Kidney (tissue), 14 donors: Measurements from ENCODE around the gene MSI1. TPM values are rescaled to one million over a fixed set of nuclear protein-coding genes. Genes with fewer than 3 reads are reported as not detected.

Experiments
- DNase-seq, 5 donors: peaks; one replicate each; pipeline ENCODE4 v3.0.0-alpha.2; 2013 to 2020
- FAIRE-seq: peaks from 2 replicates; lab custom pipeline; 2012; peaks lifted over from hg19 to GRCh38; lab: Jason Lieb, UNC
- H3K27ac ChIP-seq, 2 donors: one replicate each; pipeline ENCODE4 v1.7.0; 2013; ENCODE audit warnings: low read depth in 2 of 2, low read length in 2 of 2, inconsistent platforms in 1 of 2
- H3K27me3 ChIP-seq: one replicate; pipeline ENCODE4 v1.7.1; 2013; ENCODE audit warnings: low read length, inconsistent platforms; ENCODE audit not compliant: control insufficient read depth, insufficient read depth
- H3K36me3 ChIP-seq, 3 donors: one replicate each; pipeline versions ENCODE4 v1.7.0 to v1.7.1; 2013; ENCODE audit warnings: low read length in 3 of 3, control low read depth in 1 of 3, inconsistent platforms in 1 of 3; ENCODE audit not compliant: insufficient read depth in 3 of 3, control insufficient read depth in 2 of 3
- H3K4me1 ChIP-seq, 3 donors: one replicate each; pipeline versions ENCODE4 v1.7.0 to v1.7.1; 2013; ENCODE audit warnings: low read length in 3 of 3, inconsistent platforms in 1 of 3, low read depth in 1 of 3; ENCODE audit not compliant: control insufficient read depth in 2 of 3, insufficient read depth in 2 of 3
- H3K4me3 ChIP-seq, 3 donors: one replicate each; pipeline versions ENCODE4 v1.7.0 to v1.8.1; 2013; ENCODE audit warnings: low read length in 3 of 3, control low read depth in 1 of 3, inconsistent platforms in 1 of 3
- H3K9ac ChIP-seq, 3 donors: one replicate each; pipeline versions ENCODE4 v1.7.0 to v1.7.1; 2013; ENCODE audit warnings: low read length in 3 of 3, control low read depth in 1 of 3, inconsistent platforms in 1 of 3
- H3K9me3 ChIP-seq, 3 donors: one replicate each; pipeline versions ENCODE4 v1.7.0 to v1.7.1; 2013; ENCODE audit warnings: low read length in 3 of 3, control low read depth in 1 of 3, inconsistent platforms in 1 of 3; ENCODE audit not compliant: control insufficient read depth in 2 of 3, insufficient read depth in 1 of 3
- intact Hi-C: fragments of 100-400 bp; cut with DNase I; formaldehyde crosslinking; loops from one replicate; pipeline ENCODE4 v1.11.1; 2022
- polyA plus RNA-seq: library from polyadenylated mRNA; stranded (reverse); fragments of 350-450 nt; fragmentation: Illumina TruSeq; extraction: RNeasy Lipid Tissue Mini Kit (QIAGEN cat#74804); gene quantifications from one replicate; pipeline ENCODE4 v1.2.3, GENCODE V29; 2014; ENCODE audit warnings: low read depth, low replicate concordance; ENCODE audit not compliant: insufficient read depth
- total RNA-seq: library from RNA; stranded (reverse); fragmentation: NEBNext Ultra II Directional; extraction: Animal tissue kit (Norgen Biotek cat#: 25700); gene quantifications from one replicate; pipeline ENCODE4 v1.2.1, GENCODE V29; 2021
- TF ChIP-seq, protein P1 (sequence below): IDR thresholded peaks from 3 replicates; pipeline ENCODE4 v1.5.1; 2012; ENCODE audit warnings: mild to moderate bottlenecking, moderate library complexity, borderline replicate concordance; ENCODE audit not compliant: insufficient read depth; ENCODE audit errors: extremely low read depth
- donor health status: control.
- donor health status: control.
- donor health status: control.
- donor health status: control.
- donor health status: control.
- donor health status: DM: yes; HTN: yes; CAD: no.
- donor health status: Normal renal cell carcinoma (clear cell type).

Gene MSI1
- total and polyA plus RNA-seq, 2 donors from 2014 or later = 0.80 to 1.3 TPM

DNA sequence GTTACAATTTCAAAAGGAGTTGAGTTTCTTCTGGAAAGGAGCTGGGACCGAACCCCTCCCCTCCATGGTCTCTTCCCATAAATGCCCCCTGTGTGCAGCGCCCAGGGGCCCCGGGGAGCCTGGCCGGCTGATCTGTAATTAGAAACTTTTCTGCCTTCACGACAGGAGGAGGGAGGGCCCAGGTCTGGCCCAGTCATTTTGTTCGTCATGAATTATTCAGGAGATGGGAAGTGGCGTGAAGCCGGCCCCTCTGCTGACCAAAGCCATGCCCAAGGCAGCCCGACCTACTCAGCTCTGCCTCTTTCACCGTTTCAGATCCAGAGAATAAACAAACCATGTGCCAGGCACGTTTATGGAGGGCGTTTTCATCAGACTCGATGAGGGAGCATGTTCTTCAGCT is 33.3 kb upstream of the MSI1 start:
- no peaks in the 10 kb centered on the region for H3K36me3 ChIP-seq
- no peak for FAIRE-seq
- no peaks in the 10 kb centered on the region for H3K4me1 ChIP-seq
- no peak overlapping the region for H3K9ac ChIP-seq
- no peaks in the 10 kb centered on the region for H3K9me3 ChIP-seq
- no peak overlapping the region for H3K27ac ChIP-seq
- H3K27me3 ChIP-seq = no peaks in the 10 kb centered on the region
- H3K4me3 ChIP-seq = no peak overlapping the region
- TF ChIP-seq, protein P1, sequence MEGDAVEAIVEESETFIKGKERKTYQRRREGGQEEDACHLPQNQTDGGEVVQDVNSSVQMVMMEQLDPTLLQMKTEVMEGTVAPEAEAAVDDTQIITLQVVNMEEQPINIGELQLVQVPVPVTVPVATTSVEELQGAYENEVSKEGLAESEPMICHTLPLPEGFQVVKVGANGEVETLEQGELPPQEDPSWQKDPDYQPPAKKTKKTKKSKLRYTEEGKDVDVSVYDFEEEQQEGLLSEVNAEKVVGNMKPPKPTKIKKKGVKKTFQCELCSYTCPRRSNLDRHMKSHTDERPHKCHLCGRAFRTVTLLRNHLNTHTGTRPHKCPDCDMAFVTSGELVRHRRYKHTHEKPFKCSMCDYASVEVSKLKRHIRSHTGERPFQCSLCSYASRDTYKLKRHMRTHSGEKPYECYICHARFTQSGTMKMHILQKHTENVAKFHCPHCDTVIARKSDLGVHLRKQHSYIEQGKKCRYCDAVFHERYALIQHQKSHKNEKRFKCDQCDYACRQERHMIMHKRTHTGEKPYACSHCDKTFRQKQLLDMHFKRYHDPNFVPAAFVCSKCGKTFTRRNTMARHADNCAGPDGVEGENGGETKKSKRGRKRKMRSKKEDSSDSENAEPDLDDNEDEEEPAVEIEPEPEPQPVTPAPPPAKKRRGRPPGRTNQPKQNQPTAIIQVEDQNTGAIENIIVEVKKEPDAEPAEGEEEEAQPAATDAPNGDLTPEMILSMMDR = no peak
- peak in 4 of 5 donors; percentile 81 to 86 (median 86) for DNase-seq
- intact Hi-C loops = no loop called here

DNA sequence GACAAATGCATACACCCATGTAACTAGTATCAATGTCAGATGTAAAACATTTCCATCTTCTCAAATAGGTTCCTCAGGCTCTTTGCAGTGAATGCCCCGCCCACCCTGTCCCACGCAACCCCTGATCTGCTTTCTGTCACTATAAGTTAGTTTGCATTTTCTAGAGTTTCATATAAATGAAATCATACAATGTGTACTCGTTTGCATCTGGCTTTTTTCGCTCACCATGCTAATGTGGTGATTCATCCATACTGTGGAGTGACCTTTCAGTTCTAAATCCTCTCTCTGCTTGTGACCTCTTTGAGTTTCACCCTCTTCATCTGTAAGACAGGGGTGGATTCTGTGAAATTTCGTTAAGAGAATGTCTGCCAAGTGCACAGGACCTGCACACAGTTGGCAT is 30.6 kb upstream of the MSI1 start:
- H3K36me3 ChIP-seq = no peaks in the 10 kb centered on the region
- no peaks in the 10 kb centered on the region for H3K9me3 ChIP-seq
- H3K4me3 ChIP-seq = no peak overlapping the region
- TF ChIP-seq, protein P1 = no peak
- no peaks in the 10 kb centered on the region for H3K27me3 ChIP-seq
- no peak for FAIRE-seq
- intact Hi-C loops = no loop called here
- H3K4me1 ChIP-seq = no peaks in the 10 kb centered on the region
- H3K9ac ChIP-seq = no peak overlapping the region
- no peak overlapping the region for H3K27ac ChIP-seq
- no peak for DNase-seq

- no peaks in the 10 kb centered on the region for H3K36me3 ChIP-seq
- no peak for FAIRE-seq
- no peaks in the 10 kb centered on the region for H3K4me1 ChIP-seq
- H3K27me3 ChIP-seq = no peaks in the 10 kb centered on the region
- TF ChIP-seq, protein P1 = no peak
- intact Hi-C loops = no loop called here
- no peak overlapping the region for H3K4me3 ChIP-seq
- no peak overlapping the region for H3K27ac ChIP-seq
- H3K9me3 ChIP-seq = no peaks in the 10 kb centered on the region
- peak in 4 of 5 donors; percentile 72 to 80 (median 74) for DNase-seq
- H3K9ac ChIP-seq = no peak overlapping the region
Measured at GRCh38 chr12:120397824-120398540, 29.0 kb upstream of the MSI1 start.
